GM12878 (cell line): ENCODE data around the gene CCDC187. TPM values are rescaled to one million over a fixed set of nuclear protein-coding genes. Genes with fewer than 3 reads are reported as not detected.

Experiments
- ATAC-seq: fragments of 200-7000 bp; cut with Tn5 transposase; 3 replicates; pipeline ENCODE4 v1.9.1; 2020; ENCODE audit warnings: mild to moderate bottlenecking, moderate library complexity
- BruUV-seq: library from RNA; stranded (reverse); fragments of 400-500 nt; replicated peaks from 2 replicates; lab custom pipeline; 2021; lab: Mats Ljungman, UMichigan
- CTCF ChIA-PET: fragments of 300-600 bp; sonication (Branson Sonifier 250); formaldehyde crosslinking; extraction: SDS; loops from one replicate; lab custom pipeline; 2021; ENCODE audit warnings: inconsistent platforms; lab: Yijun Ruan, JAX
- POLR2A ChIA-PET: fragments of 350-600 bp; formaldehyde crosslinking; extraction: SDS; loops from one replicate; lab custom pipeline; 2021; ENCODE audit warnings: inconsistent platforms; lab: Charles Lee
- RAD21 ChIA-PET: fragments of 300-600 bp; sonication (Branson Sonifier 250); formaldehyde crosslinking; loops from one replicate; lab custom pipeline; 2023; ENCODE audit warnings: antibody characterized with exemption; ENCODE audit not compliant: unreplicated experiment; lab: Charles Lee
- SMC1A ChIA-PET: fragments of 300-600 bp; sonication (Branson Sonifier 250); formaldehyde crosslinking; loops from one replicate; lab custom pipeline; 2023; ENCODE audit not compliant: unreplicated experiment, uncharacterized antibody; lab: Charles Lee
- DNase-seq: peaks from one replicate; pipeline ENCODE4 v3.0.0-alpha.2; 2011; ENCODE audit warnings: low read depth, low spot score
- FAIRE-seq: peaks from 3 replicates; lab custom pipeline; 2011; peaks lifted over from hg19 to GRCh38; lab: Jason Lieb, UNC
- H2AFZ ChIP-seq: 2 replicates; pipeline ENCODE4 v1.6.0; 2011; ENCODE audit warnings: low read depth, low read length, control low read depth; ENCODE audit not compliant: control insufficient read depth
- H3K27ac ChIP-seq: 2 replicates; pipeline ENCODE4 v1.5.1; 2011; ENCODE audit warnings: control low read depth; ENCODE audit not compliant: control insufficient read depth, insufficient read depth
- H3K27me3 ChIP-seq, 2 experiments: replicated peaks in 1 of 2; 2 replicates each; pipeline versions ENCODE4 v1.6.0 to v1.6.1; 2011; ENCODE audit warnings: low read length in 1 of 2; ENCODE audit not compliant: control insufficient read depth in 2 of 2, insufficient read depth in 2 of 2
- H3K36me3 ChIP-seq, 2 experiments: 2 replicates each; pipeline ENCODE4 v1.5.1; 2011; ENCODE audit warnings: low read length in 1 of 2; ENCODE audit not compliant: control insufficient read depth in 2 of 2, insufficient read depth in 2 of 2
- H3K4me1 ChIP-seq: 2 replicates; pipeline ENCODE4 v1.6.1; 2011; ENCODE audit warnings: mild to moderate bottlenecking, low read length, moderate library complexity, mixed read lengths; ENCODE audit not compliant: control insufficient read depth, insufficient read depth
- H3K4me2 ChIP-seq: 2 replicates; pipeline ENCODE4 v1.6.0; 2011; ENCODE audit warnings: control low read depth; ENCODE audit not compliant: control insufficient read depth, insufficient read depth
- H3K4me3 ChIP-seq: fragments of 200-600 bp; sonication (generic); 2 replicates; pipeline ENCODE4 v1.5.1; 2016
- H3K79me2 ChIP-seq: 2 replicates; pipeline ENCODE4 v1.6.0; 2011; ENCODE audit warnings: low read length; ENCODE audit not compliant: control insufficient read depth, insufficient read depth
- H3K9ac ChIP-seq: 2 replicates; pipeline ENCODE4 v1.8.0; 2011; ENCODE audit warnings: low read length, control low read depth, mixed read lengths; ENCODE audit not compliant: control insufficient read depth, insufficient read depth
- H3K9me3 ChIP-seq: replicated peaks from 3 replicates; pipeline ENCODE4 v1.5.1; 2011; ENCODE audit warnings: mild to moderate bottlenecking, low read length; ENCODE audit not compliant: control insufficient read depth, insufficient read depth
- H4K20me1 ChIP-seq: 2 replicates; pipeline ENCODE4 v1.6.0; 2011; ENCODE audit not compliant: control insufficient read depth, insufficient read depth
- BHLHE40 ChIP-seq, 2 experiments: fragments of 450-650 bp in 1 of 2; IDR thresholded peaks; 2 replicates each; pipeline ENCODE4 v1.6.1; 2011 to 2017; ENCODE audit warnings: low read depth in 2 of 2, borderline replicate concordance in 1 of 2, improper control_type of control experiment in 1 of 2, low read length in 1 of 2, mild to moderate bottlenecking in 1 of 2
- CBX5 ChIP-seq: sonication (generic); IDR thresholded peaks from 2 replicates; pipeline ENCODE4 v1.6.1; 2016; ENCODE audit warnings: low read depth, moderate library complexity, mild to moderate bottlenecking, inconsistent platforms
- SIN3A ChIP-seq: IDR thresholded peaks from 2 replicates; pipeline ENCODE4 v1.6.1; 2012; ENCODE audit warnings: low read depth, low read length, improper control_type of control experiment
- TCF3 ChIP-seq: IDR thresholded peaks from 2 replicates; pipeline ENCODE4 v1.6.1; 2012; ENCODE audit warnings: low read depth, mild to moderate bottlenecking, low read length, borderline replicate concordance; ENCODE audit not compliant: insufficient read depth
- ZBTB4 ChIP-seq: fragments of 450-650 bp; formaldehyde crosslinking; IDR thresholded peaks from 2 replicates; pipeline ENCODE4 v1.4.0; 2022; ENCODE audit warnings: mild to moderate bottlenecking, moderate library complexity
- ZZZ3 ChIP-seq: IDR thresholded peaks from 2 replicates; pipeline ENCODE4 v1.6.1; 2011; ENCODE audit warnings: low read depth; ENCODE audit not compliant: control insufficient read depth, insufficient read length
- WGBS: methylation state at CpG from one replicate; pipeline ENCODE4 v1.1.6; 2016; ENCODE audit warnings: low lambda C conversion rate; ENCODE audit not compliant: insufficient replicate concordance, insufficient coverage; ENCODE audit errors: missing lambda C conversion rate; 5-methylcytosine and 5-hydroxymethylcytosine counted together
- in situ Hi-C: fragments of 300-500 bp; cut with MboI; formaldehyde crosslinking; loops from 9 replicates; pipeline ENCODE4 v1.14.3; 2018; ENCODE audit warnings: mixed read lengths
- intact Hi-C: fragments of 100-400 bp; cut with micrococcal nuclease; formaldehyde crosslinking; loops from one replicate; pipeline ENCODE4 v1.14.2; 2022; ENCODE audit not compliant: unreplicated experiment
- polyA plus RNA-seq, 11 experiments: library from polyadenylated mRNA; depleted of rRNA in 4 of 11; unstranded in 6 of 11; stranded (reverse) in 5 of 11; fragments of >200 nt; fragmentation: Nextera tagmentation in 4 of 11; fragmentation: Illumina TruSeq in 1 of 11; extraction: Ambion mirVana in 4 of 11; extraction: Trizol in 1 of 11; gene quantifications; 1 replicate in 1 of 11; 2 replicates in 10 of 11; pipeline versions ENCODE4 v1.2.1 to v1.2.3, GENCODE V29; 2011 to 2016; ENCODE audit warnings: inconsistent platforms in 2 of 11, missing spikeins in 2 of 11, low read depth in 1 of 11
- total RNA-seq, 4 experiments: library from RNA; depleted of rRNA in 3 of 4; stranded (reverse); fragments of >200 nt in 3 of 4; fragmentation: Illumina TruSeq in 1 of 4; extraction: Trizol in 1 of 4; gene quantifications; 2 replicates each; pipeline versions ENCODE4 v1.2.1 to v1.2.3, GENCODE V29; 2013 to 2021
- TF ChIP-seq, protein P1 (sequence below): IDR thresholded peaks from 2 replicates; pipeline ENCODE4 v1.6.1; 2011; ENCODE audit warnings: mild to moderate bottlenecking, low read depth, low read length, moderate library complexity; ENCODE audit not compliant: insufficient replicate concordance

CCDC187 gene
- total and polyA plus RNA-seq, 10 of the 15 experiments (the other 5 are each of a cell fraction or from before 2014, with no cell fraction given), result 0.04 to 0.23 (median 0.04) TPM; not detected in 7

GRCh38 chr9:136206602-136207275 lies 97.2 kb downstream of the CCDC187 start (continued):
- TF ChIP-seq, protein P1, sequence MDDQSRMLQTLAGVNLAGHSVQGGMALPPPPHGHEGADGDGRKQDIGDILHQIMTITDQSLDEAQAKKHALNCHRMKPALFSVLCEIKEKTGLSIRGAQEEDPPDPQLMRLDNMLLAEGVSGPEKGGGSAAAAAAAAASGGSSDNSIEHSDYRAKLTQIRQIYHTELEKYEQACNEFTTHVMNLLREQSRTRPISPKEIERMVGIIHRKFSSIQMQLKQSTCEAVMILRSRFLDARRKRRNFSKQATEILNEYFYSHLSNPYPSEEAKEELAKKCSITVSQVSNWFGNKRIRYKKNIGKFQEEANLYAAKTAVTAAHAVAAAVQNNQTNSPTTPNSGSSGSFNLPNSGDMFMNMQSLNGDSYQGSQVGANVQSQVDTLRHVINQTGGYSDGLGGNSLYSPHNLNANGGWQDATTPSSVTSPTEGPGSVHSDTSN, result no peak
- TF ChIP-seq BHLHE40 (IDR thresholded peaks at IDR 0.05; ENCODE audit: borderline replicate concordance in 1 of 2, low read depth in 2 of 2, low read length in 1 of 2), result no peak

DNA sequence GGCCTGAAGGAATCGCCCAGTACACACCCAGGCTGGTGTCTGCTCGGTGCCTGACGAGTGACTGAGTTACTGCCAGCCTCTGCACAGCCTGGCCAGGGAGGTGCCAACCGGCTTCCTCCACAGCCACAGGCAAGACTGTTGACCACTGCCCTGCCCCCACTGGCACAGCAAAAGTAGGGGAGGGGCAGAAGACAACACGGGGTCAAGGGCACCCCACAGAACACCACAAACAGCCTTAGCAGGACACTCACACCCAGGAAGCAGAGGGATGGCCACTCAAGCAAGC lies 98.2 kb downstream of the CCDC187 start:
- intact Hi-C loops (no loop called here), in situ Hi-C loops (no loop called here)
- DNase-seq, result no peak
- no peak for ATAC-seq
- Histone ChIP-seq H3K36me3 (peaks cover 0 to 3% of the 10 kb centered on the region in 2 experiments; a peak in 3 of 4 replicates), H3K27me3 (peaks cover 2 to 4% of the 10 kb centered on the region in 2 experiments; a peak in 3 of 4 replicates), H3K9me3 (no peaks in the 10 kb centered on the region), H3K4me1 (no peaks in the 10 kb centered on the region), H4K20me1 (peaks cover 4% of the 10 kb centered on the region; the same call in 1 of the 2 replicates), H3K4me2 (no peak overlapping the region), H3K9ac (no peak overlapping the region), H3K27ac (no peak overlapping the region), H2AFZ (no peak overlapping the region), H3K4me3 (no peak overlapping the region), H3K79me2 (no peaks in the 10 kb centered on the region)
- no peak for FAIRE-seq
- 88% methylated on average over 5 of the region's 5 CpGs for WGBS
- SMC1A ChIA-PET, result no interaction called here
- TF ChIP-seq SIN3A (no peak), ZBTB4 (CRISPR knock-in tag) (no peak), CBX5 (no peak), BHLHE40 (IDR thresholded peaks at IDR 0.05; ENCODE audit: borderline replicate concordance in 1 of 2, low read depth in 2 of 2, low read length in 1 of 2) (no peak), ZZZ3 (no peak), TCF3 (no peak)
- RAD21 ChIA-PET, result no interaction called here
- BruUV-seq, result no TSS peak
- POLR2A ChIA-PET, result no interaction called here
- CTCF ChIA-PET, result interaction anchor here (1.7 kb wide), 1 partner anchor 37 kb away, joined by 4 read pairs; no protein-coding TSS in a partner anchor
